GM18907 (cell line): ENCODE data around the gene ZNF669.

Experiments
- ATAC-seq: cut with Tn5 transposase; IDR thresholded peaks from one replicate; pipeline ENCODE4 v1.9.1; 2021; ENCODE audit warnings: mild to moderate bottlenecking, moderate library complexity; ENCODE audit not compliant: unreplicated experiment

The ZNF669 gene

GRCh38 chr1:247077213-247077612, 26.9 kb downstream of the ZNF669 start:
- no peak for ATAC-seq

DNA sequence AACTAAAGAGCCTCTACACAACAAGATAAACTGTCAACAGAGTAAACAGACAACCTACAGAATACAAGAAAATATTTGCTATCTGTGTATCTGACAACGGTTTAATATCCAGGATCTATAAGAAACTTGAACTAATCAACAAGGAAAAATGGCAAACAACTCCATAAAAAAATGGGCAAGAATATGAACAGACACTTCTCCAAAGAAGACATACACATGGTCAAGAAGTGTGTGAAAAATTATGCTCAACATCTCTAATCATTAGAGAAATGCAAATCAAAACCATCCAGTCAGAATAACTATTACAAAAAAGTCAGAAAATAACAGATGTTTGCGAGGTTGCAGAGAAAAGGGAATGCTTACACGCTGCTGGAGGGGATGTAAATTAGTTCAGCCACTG, 33.5 kb downstream of the ZNF669 start:
- no peak for ATAC-seq

DNA sequence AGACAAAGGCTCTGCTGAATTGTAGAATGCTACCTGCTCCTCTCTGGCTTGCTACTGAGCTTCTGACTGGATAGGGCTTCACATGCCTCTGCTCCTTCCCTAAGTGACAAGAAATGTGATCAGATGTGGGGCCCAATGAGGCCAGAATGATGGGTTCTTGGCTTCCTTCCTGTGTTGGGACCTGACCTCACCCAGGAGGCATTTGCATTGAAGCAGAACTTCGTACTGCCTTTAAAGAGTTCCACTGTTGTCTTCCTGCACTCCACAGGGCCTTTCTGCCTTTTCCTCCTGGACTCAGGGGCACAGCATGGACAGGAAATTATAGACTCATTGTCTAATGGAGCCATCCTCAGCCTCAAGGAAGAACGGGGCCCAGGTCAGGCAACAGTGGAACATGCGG, 39.9 kb downstream of the ZNF669 start:
- ATAC-seq, result no peak

DNA sequence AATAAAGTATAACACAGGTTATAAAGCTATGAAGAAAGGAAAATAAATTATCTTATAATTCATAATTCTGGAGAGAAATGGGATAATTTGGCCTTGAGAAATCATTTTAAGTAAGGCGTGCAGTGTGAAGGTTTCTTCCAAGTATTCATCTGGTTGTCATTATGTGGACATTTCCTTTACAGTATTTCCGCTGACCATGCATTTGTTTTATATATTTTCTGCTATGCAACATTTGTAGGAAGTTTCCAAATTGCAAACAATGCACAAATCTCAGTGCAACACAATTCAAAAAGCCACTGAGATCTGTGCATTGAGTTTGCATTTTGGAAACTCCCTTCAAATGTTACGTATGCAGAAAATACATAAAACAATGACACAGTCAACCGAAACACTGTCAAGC, 43.4 kb downstream of the ZNF669 start:
- no peak for ATAC-seq

DNA sequence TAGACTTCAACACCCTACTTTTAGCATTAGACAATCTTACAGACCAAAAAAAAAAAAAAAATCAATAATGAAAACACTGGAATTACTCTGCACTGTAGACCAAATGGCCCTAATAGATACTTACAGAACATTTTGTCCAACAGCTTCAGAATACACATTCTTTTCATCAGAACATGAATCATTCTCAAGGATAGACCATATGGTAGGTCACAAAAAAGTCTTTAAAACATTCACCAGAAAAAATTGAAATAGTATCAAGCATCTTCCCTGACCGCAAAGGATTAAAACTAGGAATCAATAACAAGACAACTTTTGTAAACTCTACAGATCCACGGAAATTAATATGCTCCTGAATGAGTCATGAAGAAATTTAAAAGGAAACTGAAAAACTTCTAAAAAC, 48.1 kb downstream of the ZNF669 start:
- ATAC-seq, result no peak

DNA sequence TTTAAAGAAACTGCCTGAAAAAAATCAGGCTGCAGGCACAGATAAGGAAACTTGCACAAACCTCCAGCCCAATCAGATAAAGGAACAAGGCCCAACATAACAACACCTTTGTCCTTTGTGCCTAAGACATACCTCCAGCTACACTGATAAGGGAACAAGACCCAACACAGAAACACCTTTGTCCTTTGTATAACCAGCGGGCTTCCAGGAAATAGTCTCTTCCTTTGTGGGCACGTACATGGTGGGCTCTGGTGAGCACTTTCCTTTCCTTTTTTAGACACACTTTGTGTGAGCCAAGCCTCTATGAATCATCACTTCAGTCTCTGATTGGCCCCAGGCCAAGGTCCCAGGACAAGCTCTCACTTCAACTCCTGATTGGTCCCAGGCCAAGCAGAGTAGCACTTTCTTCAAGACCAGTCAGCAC, 49.2 kb downstream of the ZNF669 start:
- ATAC-seq, result no peak
